Body of pancreas (tissue), 4 donors: ENCODE data around the gene TRPM2.

Experiments
- CTCF ChIP-seq, 7 experiments: fragments of 450-650 bp in 4 of 7; fragments of 200-600 bp in 3 of 7; sonication (generic) in 3 of 7; IDR thresholded peaks; one replicate each; pipeline ENCODE4 v1.5.1; 2016 to 2019; ENCODE audit warnings: antibody characterized with exemption in 7 of 7
- POLR2A ChIP-seq, 3 donors: fragments of 450-650 bp; IDR thresholded peaks; one replicate each; pipeline ENCODE4 v1.6.1; 2016; ENCODE audit warnings: antibody characterized with exemption in 3 of 3, mild to moderate bottlenecking in 2 of 3

- TF ChIP-seq CTCF (IDR thresholded peaks at IDR 0.05) = no peak
- TF ChIP-seq POLR2A (IDR thresholded peaks at IDR 0.05) = no peak
These were observed 37.5 kb downstream of the TRPM2 start for GRCh38 chr21:44390886-44391285.
